Measurements from ENCODE around the gene SETD7.
"Not testable (repeated sequence)": the region's sequence is repeated elsewhere in the genome, so short reads cannot be mapped to it uniquely, and the experiment has no call there.

SETD7 gene

DNA sequence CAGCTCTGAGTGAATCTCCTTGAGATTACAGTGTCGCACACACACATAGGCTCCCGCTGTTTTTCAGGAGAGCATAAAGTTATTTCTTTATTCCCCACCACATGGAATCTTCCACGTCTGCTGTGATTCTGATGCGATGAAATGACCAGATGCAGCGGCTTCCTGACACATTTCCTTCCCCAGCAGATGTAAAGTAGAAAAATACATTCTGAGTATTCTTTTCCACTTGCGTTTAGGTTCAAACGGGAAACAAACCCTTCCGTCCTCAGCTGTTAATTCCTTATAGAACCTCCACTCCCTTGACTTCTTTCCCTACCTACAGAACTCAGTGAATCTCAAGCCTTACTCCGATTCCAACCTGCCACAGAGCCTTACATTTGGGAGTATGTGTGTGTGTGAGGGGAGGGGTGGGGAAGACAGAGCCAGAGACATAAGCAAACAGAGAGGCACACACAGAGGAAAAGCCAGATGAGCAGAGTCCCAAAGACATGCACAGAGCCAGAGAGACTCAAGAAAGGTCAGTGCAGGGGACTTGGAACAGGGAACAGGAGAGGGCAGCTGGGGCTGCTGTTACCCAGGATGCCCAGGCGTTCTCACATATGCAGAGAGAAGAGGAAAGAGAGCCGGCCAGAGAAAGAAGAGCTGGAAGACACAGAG lies 47.3 kb downstream of the SETD7 start:
- DNase-seq: no peak

DNA sequence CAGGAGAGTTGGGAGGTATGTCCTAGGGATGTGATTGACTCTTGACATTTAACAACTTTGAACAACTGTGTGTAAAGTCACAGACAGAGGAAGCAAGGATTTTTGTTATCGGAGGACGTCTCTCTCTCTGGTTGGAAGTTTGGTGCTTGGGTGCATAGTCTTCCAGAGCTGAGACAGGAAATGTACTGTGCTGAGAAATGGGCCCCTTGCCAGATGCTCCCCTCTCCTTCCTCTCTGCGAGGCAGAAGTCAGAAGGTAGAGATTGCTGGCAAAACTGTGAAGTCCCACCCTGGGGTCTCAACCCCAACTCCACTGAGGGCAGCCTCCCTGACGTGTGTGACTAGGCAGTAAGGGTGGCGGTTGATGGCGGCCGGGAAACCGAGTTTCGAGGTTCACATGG lies 49.2 kb downstream of the SETD7 start:
- DNase-seq: no peak

DNA sequence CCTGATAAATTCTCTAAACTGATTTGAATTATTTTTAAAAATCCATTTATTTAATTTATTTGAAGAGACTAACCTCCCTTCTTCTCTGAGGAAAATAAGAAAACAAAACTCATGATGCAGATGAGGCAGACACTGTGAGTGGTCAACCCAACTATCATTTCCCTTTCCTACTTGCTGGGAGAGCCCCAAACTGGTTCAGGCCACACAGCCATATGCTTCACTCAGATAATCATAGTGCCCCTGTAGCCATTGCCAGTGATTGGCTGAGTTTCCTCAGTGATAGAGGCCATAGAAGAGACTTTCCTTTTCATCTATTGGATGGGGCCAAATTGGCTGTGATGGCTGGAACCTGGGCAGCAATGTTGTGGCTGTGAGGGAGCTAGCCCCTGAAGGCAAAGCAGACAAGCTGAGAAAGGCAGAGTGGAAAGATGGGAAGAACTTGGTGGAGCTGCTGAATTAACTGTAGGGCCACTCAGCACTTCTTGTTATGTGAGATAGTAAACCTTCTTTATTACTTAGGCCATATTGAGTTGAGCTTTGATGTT lies 52.3 kb downstream of the SETD7 start:
- DNase-seq: peak; percentile 53

DNA sequence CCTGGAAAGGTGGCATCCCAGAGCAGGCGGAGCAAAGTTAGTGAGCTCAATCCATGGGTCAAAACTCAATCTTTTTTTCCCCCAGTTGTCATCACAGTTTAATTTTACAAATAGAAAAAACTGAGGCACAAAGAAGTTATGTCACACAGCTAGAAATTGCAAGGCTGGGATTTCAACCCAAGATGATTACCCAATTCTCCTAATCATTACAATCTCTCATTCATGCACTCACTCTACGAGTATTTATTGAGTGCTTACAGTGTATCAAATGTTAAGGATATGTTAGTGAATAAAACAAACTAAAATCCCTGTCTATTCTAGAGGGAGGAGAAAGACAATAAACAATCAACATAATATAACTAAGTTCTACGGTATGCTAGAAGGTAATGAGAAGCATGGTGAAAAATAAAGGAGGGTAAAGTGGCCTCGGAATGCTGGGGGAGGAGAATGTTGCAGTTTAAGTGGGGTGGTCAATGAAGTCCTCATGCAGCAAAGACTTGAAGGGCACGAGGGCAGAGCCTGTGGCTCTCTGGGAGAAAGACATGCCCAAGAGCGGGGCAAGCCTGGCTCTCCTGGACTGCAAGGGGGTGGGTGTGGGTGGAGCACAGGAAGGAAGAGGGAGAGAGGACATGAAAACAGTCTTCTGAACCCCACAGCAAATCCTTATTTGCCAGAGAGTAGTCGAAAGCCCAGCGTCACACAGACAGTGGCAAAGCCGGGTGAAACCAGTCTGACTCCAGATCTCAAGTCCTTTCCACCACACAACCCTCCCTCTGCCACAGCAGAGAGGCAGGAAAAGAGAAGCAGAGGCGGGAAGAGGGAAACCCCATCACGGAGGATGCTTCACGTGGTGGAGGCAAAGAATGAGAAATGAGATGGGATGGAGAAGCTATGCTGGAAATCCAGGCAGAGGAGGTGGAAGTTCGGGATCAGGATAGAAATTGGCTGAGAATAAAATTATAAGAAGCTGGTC lies 53.8 kb downstream of the SETD7 start:
- no peak for DNase-seq

DNA sequence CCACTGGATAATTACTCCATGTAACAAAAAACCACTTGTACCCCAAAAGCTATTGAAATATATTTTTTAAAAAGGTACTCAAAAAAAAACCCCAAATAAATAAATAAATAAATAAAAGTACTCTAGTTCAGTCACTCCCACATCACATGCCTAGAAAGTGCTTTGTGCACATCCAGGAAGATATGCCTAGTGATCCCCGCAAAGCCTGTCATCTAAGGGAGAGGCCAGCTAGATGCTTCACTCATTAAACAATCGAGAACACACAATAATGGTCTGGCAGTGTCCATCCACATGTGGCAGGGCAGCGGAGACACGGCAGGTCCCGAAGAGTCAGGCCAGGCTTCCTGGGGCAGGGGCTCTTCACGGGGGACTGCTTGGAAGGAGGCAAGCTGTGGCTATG lies 54.5 kb downstream of the SETD7 start:
- DNase-seq: no peak

DNA sequence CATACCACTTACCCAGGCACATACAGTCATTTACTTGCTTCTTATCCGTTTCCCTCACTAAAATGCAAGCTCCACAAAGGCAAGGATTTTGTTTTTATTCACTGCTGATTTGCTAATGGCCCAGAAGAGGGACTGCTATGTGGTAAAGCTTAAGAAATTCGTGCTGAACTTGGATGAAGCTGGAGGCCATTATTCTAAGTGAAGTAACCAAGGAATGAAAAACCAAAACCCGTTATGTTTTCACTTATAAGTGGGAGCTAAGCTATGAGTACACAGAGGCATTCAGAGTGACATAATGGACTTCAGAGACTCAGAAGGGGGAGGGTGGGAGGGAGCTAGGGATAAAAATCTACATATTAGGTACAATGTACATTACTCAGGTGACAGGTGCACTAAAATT lies 54.9 kb downstream of the SETD7 start:
- no peak for DNase-seq

DNA sequence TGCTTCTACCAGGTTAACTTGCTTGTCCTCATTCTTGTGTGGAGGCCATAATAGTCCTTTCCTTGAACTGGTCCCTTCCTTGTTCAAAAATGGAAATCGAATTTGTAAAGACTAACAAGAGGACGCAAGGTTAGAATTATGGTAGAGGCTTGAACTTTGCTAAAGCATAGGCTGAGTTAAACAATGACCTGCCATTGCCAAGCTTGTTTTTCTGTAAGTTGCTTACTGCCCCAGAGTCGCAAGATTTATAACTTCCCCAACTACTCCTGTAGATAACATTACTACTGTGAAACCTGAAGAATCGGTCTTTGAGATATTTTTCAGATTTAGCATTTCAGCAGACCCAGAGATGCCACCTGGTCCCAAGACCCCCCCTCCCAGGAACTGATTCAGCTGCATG lies 56.8 kb downstream of the SETD7 start:
- DNase-seq: no peak

DNA sequence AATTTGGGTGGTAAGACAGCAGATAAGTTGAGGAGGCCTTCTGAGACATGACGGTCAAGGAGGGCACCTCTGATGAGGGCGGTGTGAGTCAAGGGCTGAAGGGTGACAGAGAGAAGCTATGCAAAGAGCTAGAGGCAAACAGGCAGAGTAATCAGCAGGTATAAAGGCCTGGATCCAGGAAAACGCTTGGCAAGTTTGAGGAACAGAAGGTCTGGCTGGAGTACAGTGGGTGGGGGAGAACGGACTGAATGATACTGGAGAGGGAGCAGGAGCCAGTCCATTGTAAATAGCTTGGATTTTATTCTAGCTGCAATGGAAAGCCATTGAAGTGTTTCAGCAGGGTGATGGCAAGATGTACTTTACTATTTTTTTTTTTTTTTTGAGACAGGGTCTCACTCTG lies 62.8 kb downstream of the SETD7 start:
- no peak for DNase-seq

DNA sequence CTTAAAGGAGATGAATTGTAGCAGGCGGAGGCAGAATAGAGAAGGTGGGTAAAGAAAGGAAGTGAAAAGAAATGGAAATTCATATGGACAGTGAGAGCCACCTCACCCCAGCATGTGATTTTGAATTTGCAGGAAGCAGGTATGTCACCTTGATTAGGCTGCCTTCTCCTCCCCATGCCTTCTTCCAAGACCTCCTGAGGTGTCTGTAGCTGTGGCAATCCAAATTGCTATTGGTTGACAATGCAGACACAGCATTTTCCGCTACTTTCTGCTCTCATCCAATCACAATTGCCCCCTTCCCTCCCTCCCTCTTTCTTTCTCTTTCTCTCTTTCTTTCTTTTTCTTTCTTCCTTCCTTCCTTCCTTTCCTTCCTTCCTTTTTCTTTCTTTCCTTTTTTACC lies 63.6 kb downstream of the SETD7 start:
- DNase-seq: no peak

DNA sequence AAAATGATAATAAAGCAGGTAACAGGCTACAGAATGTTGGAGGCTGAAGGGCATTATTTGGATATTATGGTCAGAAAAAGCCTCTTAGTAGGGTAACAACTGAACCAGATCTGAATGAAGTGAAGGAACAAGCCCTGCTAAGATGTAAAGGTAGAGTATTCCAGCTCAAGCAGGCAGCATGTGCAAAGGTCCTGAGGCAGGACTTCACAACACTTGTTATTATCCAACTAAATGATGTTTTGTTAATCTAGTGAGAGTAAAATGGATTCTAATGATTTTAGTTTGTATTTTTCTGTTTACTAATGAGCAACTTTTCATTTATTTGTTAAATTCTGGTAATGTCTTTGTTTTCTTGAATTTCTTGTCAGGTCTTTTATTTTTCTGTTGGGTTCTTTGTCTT lies 66.4 kb downstream of the SETD7 start:
- no peak for DNase-seq

DNA sequence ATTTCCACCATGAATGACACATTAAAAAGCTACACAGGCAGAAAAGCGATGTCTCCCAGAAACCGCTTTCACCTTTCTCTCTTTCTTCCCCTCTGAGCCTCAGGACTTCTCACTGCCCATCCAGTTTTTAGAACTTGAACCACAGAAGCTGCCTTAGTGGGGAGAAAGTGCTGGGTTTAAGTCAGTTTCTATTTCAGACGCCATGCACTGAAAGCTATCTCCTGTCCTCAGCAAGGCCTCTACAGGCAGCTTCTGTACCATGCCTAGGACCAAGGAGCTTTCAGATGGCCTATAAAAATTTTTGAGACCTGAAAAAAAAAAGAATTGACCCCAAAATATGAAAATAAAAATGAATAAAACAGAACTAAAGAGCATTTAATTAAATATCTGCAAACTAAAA lies 67.6 kb downstream of the SETD7 start:
- DNase-seq: no peak

DNA sequence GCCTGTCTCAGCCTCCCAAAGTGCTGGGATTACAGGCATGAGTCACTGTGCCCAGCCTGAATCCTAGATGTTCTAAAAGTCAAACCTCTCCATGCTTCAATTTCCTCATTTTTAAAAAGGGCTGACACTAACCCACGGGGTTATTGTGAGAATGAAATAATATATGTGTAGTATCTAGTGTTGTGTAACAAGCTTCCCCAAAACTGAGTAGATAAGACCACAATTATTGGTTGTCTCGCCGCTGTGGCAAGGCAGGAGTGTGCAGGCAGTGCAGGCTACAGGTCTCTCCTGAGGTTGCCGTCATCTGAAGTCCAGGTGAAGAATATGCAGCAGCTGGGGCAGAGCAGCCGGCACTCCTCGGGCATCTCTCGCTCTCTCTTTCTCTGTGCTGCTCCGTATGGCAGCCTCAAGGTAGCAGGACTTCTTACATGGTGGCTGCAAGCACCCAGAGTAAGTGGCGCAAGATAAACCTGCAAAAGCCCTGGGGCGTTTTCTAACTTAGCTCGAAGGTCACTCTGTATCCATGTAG lies 71.2 kb downstream of the SETD7 start:
- peak; percentile 74 for DNase-seq

DNA sequence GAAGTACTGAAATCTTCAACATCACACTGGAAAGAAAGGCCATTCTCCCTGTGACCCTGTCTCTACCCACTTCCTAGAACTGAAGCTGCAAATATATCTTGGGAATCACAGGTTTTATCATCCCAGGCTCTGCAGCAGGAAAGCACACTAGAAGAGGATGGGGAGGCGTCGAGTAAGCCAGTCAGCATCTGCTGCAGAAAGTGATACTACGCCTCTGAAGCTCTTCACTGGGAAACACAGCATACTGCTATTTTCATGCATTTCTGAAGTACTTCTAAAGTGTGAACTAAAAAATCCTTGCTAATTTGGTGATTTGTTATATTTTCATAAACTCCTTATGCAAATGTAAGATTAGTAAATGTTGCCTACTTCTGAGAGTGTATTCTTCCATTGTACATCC lies 73.0 kb downstream of the SETD7 start:
- no peak for DNase-seq

DNA sequence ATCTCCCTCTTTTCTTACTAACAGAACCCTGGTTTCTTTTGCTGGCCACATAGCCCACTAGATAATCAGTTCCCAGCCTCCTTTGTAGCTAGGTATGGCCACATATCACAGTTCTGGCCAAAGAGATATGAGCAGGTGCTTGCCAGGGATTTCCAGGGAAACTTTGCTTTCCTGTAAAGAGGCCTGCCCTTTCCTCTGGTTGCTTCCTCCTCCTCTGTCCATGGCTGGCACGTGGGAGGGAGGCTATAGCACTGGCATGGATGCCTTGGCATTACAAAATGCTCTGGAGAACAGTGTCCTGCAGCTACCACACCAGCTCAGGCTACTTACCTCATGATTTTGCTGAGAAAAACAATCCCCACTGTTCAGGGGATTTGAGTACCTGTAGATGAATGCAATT lies 74.6 kb downstream of the SETD7 start:
- no peak for DNase-seq

DNA sequence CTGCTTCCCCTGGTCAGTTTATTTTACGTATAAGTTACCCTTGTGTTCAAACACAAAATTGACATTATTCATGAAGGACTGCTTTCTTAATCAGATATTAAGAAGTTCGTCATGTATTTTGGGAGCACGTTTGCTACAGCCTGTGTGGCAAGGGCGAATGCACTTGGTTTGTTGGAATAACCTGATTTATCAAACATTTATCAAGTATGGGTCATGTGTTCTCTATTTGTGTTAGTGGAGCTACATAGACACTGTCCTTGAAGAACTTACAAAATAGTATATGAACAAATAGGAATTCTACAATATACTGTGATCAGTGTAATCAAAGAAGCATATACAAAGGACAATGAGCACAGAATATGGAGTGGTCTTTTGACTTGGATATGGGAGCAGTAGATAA lies 79.7 kb downstream of the SETD7 start:
- DNase-seq: no peak

DNA sequence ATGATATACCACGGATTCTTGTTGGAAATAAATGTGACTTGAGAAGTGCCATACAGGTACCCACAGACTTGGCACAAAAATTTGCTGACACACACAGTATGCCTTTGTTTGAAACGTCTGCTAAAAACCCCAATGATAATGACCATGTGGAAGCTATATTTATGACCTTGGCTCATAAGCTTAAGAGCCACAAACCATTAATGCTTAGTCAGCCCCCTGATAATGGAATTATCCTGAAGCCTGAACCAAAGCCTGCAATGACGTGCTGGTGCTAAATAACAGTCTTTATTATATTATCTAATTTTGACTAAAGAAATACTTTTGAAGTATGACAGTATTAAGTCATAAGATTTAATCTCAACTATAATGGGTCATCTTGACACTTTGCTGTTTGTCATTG lies 83.2 kb downstream of the SETD7 start:
- DNase-seq: no peak

DNA sequence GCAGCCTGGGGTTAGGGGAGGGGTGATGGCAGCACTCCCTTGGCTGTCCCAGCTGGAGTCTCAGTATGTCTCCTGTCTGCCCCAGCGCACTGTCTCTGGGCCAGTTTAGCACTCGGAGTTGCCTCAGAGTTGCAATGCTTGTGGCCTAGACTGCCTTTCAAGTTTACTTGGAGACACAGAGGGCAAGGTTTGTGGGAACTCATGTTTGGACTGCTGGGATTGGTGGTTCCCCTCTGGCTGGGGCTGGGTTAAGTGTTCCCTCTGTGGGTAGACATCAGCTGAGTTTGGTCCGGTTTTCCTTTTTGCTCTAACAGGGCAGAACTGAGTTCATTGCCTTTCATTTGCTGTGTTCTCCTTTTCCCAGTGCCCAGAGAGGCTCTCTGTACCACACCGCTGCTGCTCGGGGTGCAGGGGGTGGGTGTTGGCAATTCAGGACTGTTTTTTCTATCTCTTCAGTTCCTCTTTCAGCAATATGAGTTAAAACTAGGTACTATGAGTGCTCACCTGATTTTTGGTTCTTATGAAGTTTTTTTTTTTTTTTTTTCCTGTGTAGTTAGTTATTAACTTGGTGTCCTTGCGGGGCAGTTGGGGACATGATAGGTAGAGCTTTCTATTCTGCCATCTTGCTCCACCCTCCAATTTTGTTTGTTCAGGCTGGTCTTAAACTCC lies 84.9 kb downstream of the SETD7 start:
- DNase-seq: no peak

DNA sequence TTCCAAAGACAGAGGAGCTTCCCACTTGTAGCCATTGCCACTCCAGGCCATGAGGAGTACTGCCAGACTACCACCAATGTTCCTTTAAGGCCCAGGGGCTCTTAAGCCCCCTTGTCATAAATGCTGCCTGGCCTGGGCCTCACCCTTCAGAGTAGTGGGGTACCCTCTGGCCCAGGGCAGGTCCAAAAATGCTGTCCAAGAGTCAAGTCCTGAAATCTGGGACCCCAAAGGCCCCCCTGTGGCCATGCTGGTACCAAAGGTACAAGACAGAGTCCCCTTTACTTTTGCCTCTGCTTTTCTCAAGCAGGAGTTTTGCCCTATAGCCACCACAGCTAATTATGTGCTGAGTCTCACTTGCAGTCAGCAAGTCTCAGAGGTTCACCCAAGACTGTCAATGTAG lies 85.7 kb downstream of the SETD7 start:
- DNase-seq: no peak

DNA sequence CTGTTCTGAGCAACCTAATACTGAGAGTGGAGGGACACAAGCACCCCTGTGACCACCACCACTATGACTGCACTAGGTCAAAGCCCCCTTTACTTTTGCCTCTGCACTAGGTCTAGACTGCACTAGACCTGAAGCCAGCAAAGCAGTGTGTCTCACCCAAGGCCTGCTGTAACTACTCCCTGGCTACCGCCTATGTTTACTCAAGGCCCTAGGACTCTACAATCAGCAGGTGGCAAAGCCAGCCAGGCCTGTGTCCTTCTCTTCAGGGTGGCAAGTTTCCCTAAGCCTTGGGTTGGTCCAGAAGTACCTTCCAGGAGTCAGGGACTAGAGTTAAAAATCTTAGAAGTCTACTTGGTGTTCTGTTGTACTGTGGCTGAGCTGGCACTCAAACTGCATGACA lies 86.2 kb downstream of the SETD7 start:
- no peak for DNase-seq

DNA sequence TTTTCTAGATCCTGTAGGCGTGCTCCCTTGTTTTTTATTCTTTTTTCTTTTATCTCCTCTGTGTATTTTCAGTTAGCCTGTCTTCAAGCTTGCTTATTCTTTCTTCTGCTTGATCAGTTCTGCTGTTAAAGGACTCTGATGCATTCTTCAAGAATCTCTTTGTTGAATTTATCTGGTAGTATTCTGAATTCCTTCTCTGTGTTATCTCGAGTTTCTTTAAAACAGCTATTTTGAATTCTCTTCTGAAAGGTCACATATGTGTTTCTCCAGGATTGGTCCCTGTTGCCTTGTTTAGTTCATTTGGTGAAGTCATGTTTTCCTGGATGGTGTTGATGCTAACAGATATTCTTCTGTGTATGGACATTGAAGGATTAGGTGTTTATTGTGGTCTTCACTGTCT lies 86.8 kb downstream of the SETD7 start:
- no peak for DNase-seq

DNA sequence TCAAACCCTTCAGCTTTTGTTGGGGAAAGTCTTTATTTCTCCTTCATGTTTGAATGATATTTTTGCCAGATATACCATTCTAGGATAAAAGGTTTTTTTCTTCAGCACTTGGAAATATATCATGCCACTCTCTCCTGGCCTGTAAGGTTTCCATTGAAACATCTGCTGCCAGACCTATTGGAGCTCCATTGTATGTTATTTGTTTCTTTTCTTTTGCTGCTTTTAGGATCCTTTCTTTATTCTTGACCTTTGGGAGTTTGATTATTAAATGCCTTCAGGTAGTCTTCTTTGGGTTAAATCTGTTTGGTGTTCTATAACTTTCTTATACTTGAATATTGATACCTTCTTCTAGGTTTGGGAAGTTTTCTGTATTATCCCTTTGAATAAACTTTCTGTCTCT lies 87.3 kb downstream of the SETD7 start:
- DNase-seq: not testable (repeated sequence)

DNA sequence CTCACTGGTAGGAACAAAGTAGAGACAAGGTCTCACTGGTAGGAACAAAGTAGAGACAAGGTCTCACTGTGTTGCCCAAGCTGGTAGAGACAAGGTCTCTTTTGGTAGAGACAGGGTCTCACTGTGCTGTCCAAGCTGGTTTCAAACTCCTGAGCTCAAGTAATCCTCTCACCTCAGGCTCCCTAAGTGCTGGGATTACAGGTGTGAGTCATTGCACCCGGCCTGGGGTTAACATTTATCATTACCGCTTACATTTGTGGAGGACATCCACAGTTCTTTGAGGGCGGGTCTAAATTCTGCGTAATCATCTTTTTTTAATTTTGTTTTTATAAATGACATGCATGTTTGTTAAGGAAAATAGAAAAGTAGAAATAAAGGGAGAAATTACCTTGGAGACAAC lies 90.1 kb downstream of the SETD7 start:
- DNase-seq: no peak

DNA sequence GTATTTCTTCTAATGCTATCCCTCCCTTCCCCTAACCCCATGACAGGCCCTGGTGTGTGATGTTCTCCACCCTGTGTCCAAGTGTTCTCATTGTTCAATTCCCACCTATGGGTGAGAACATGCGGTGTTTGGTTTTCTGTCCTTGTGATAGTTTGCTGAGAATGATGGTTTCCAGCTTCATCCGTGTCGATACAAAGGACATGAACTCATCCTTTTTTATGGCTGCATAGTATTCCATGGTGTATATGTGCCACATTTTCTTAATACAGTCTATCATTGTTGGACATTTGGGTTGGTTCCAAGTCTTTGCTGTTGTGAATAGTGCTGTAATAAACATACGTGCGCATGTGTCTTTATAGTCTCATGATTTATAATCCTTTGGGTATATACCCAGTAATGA lies 91.5 kb downstream of the SETD7 start:
- not testable (repeated sequence) for DNase-seq
